Transverse colon (tissue), 4 donors: ENCODE results near the gene MAP4K2. TPM values are rescaled to one million over a fixed set of nuclear protein-coding genes. Genes with fewer than 3 reads are reported as not detected.

ENCODE experiments used
- DNase-seq: peaks from one replicate; pipeline ENCODE4 v3.0.0-alpha.2; 2019
- H3K27ac ChIP-seq, 4 donors: fragments of 200-600 bp; sonication (generic); 2 replicates each; pipeline ENCODE4 v1.5.1; 2016 to 2018; ENCODE audit warnings: inconsistent platforms in 4 of 4
- H3K27me3 ChIP-seq: fragments of 200-600 bp; sonication (generic); 2 replicates; pipeline ENCODE4 v1.5.1; 2017; ENCODE audit warnings: inconsistent platforms
- H3K36me3 ChIP-seq, 4 donors: fragments of 200-600 bp; sonication (generic); 2 replicates each; pipeline ENCODE4 v1.5.1; 2017 to 2019; ENCODE audit warnings: inconsistent platforms in 4 of 4
- H3K4me1 ChIP-seq, 4 donors: fragments of 200-600 bp; sonication (generic); 2 replicates each; pipeline ENCODE4 v1.5.1; 2017 to 2020; ENCODE audit warnings: inconsistent platforms in 4 of 4
- H3K4me3 ChIP-seq, 4 donors: fragments of 200-600 bp; sonication (generic); 1 replicate in 1 of 4; 2 replicates in 3 of 4; pipeline versions ENCODE4 v1.5.1 to v1.6.1; 2017 to 2019; ENCODE audit warnings: inconsistent platforms in 4 of 4
- H3K9me3 ChIP-seq, 2 donors: fragments of 200-600 bp; sonication (generic); 2 replicates each; pipeline ENCODE4 v1.5.1; 2017 to 2019; ENCODE audit warnings: inconsistent platforms in 2 of 2
- CTCF ChIP-seq, 5 experiments: fragments of 200-600 bp in 3 of 5; fragments of 450-650 bp in 2 of 5; sonication (generic) in 3 of 5; IDR thresholded peaks; 1 replicate in 2 of 5; 2 replicates in 3 of 5; pipeline ENCODE4 v1.5.1; 2016 to 2017; ENCODE audit warnings: antibody characterized with exemption in 5 of 5, inconsistent platforms in 3 of 5, mild to moderate bottlenecking in 2 of 5, moderate library complexity in 1 of 5
- EP300 ChIP-seq: sonication (generic); formaldehyde crosslinking; IDR thresholded peaks from one replicate; pipeline ENCODE4 v1.6.1; 2017; ENCODE audit warnings: antibody characterized with exemption, low read depth
- POLR2A ChIP-seq: fragments of 450-650 bp; IDR thresholded peaks from one replicate; pipeline ENCODE4 v1.6.1; 2016; ENCODE audit warnings: antibody characterized with exemption, mild to moderate bottlenecking, moderate library complexity
- POLR2AphosphoS5 ChIP-seq, 3 donors: sonication (generic); formaldehyde crosslinking; IDR thresholded peaks; one replicate each; pipeline ENCODE4 v1.6.1; 2016; ENCODE audit warnings: antibody characterized with exemption in 3 of 3
- WGBS, 2 donors: methylation state at CpG; one replicate each; pipeline ENCODE4 v1.1.5; 2018; ENCODE audit warnings: low coverage in 1 of 2; 5-methylcytosine and 5-hydroxymethylcytosine counted together
- in situ Hi-C, 4 donors: fragments of 200-750 bp; cut with MboI; loops; one replicate each; pipeline versions ENCODE4 v1.15.0 to v1.15.1; 2017; ENCODE audit warnings: low sequenced_read_pairs in 3 of 4, low pct_ligation_motif_present in 1 of 4, low pct_unique_long_range_greater_than_20kb in 1 of 4
- intact Hi-C: fragments of 100-400 bp; cut with DNase I; formaldehyde crosslinking; loops from one replicate; pipeline ENCODE4 v1.15.1; 2023; ENCODE audit warnings: low total_unique reads
- total RNA-seq, 4 donors: library from RNA; depleted of rRNA; stranded (reverse); fragments of >200 nt; gene quantifications; one replicate each; pipeline ENCODE4 v1.1.0, GENCODE V29; 2016

The MAP4K2 gene
- total RNA-seq, 4 donors from 2014 or later = 10.1 to 369 (median 90.9) TPM

- Histone ChIP-seq H3K4me1 (no peaks in the 10 kb centered on the region), H3K36me3 (peaks cover 0 to 7% (median 0%) of the 10 kb centered on the region in 4 donors), H3K27ac (no peak overlapping the region), H3K9me3 (no peaks in the 10 kb centered on the region), H3K4me3 (no peak overlapping the region), H3K27me3 (no peaks in the 10 kb centered on the region)
- 84 to 94% methylated on average over 3 to 7 of the region's 24 CpGs for WGBS, 2 donors
- no peak for TF ChIP-seq CTCF (IDR thresholded peaks at IDR 0.05)
- TF ChIP-seq POLR2AphosphoS5 (IDR thresholded peaks at IDR 0.05) = no peak
- no peak for TF ChIP-seq EP300
- TF ChIP-seq POLR2A = no peak
- in situ Hi-C loops = no loop called here
- no peak for DNase-seq
- intact Hi-C loops = no loop called here
Observed at GRCh38 chr11:64831411-64831891, 28.4 kb upstream of the MAP4K2 start.

- no peak for TF ChIP-seq POLR2AphosphoS5 (IDR thresholded peaks at IDR 0.05)
- no peak for TF ChIP-seq POLR2A
- no peak for TF ChIP-seq CTCF (IDR thresholded peaks at IDR 0.05)
- no peak for TF ChIP-seq EP300
- intact Hi-C loops = no loop called here
- 92% methylated on average over 30 of the region's 43 CpGs; no CpG with 5 or more reads in 1 of the 2 donors for WGBS, 2 donors
- DNase-seq = no peak
- Histone ChIP-seq H3K9me3 (no peaks in the 10 kb centered on the region), H3K4me1 (no peaks in the 10 kb centered on the region), H3K4me3 (no peak overlapping the region), H3K27me3 (no peaks in the 10 kb centered on the region), H3K27ac (no peak overlapping the region), H3K36me3 (peaks cover 0 to 7% (median 0%) of the 10 kb centered on the region in 4 donors)
- in situ Hi-C loops = no loop called here
Observed at GRCh38 chr11:64829536-64830251, 26.7 kb upstream of the MAP4K2 start.

GRCh38 chr11:64827451-64827839 is 24.4 kb upstream of the MAP4K2 start:
- WGBS, 2 donors = 88% methylated on average over 22 of the region's 22 CpGs; no CpG with 5 or more reads in 1 of the 2 donors
- Histone ChIP-seq H3K9me3 (no peaks in the 10 kb centered on the region), H3K4me3 (no peak overlapping the region), H3K4me1 (no peaks in the 10 kb centered on the region), H3K27me3 (no peaks in the 10 kb centered on the region), H3K36me3 (peaks cover 0 to 7% (median 0%) of the 10 kb centered on the region in 4 donors), H3K27ac (no peak overlapping the region)
- intact Hi-C loops (no loop called here), in situ Hi-C loops (no loop called here)
- no peak for TF ChIP-seq CTCF (IDR thresholded peaks at IDR 0.05)
- no peak for TF ChIP-seq POLR2A
- TF ChIP-seq EP300 = no peak
- TF ChIP-seq POLR2AphosphoS5 (IDR thresholded peaks at IDR 0.05) = no peak
- no peak for DNase-seq

DNA sequence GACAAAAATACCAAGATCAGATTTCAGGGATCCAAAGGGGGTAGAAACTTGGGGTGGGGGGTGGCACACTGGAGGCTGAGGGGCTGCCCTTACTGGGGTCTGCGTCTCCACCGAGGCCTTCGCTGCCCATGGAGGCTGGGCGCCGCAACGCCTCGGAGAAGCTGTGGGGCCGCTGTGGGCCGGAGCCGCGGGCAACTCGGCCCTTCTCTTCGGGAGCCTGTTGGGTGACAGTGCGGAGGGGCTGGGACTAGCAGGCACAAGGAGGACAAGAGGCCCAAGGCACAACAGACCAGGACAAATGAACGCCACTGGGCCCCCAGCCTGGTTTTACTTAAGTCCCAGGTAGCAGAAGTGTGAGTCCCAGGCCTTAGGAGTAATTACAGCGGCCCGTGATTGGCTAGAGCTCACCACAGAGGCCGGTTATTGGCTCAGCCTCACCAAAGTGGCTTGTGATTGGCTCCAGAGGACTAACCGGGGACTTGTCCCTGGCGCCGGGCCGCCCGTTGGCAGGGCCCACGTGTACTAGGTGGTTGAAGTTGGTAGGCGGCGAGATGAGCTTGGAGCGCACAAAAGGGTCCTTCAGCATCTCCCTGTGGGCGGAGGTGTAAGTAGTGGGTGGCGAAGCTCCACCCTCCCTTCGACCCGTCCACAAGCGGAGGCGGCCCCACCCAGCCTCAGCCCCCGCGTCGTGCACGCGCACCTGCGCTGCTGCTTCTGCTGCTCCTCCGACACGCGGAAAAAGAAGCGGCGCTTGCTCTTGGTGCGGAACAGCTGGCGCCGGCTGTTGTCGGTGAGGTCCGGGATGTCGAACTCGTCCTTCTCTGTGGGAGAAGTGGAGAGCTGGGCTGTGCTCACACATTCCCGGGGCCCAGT is 23.8 kb upstream of the MAP4K2 start:
- Histone ChIP-seq H3K27me3 (no peaks in the 10 kb centered on the region), H3K36me3 (peaks cover 0 to 7% (median 0%) of the 10 kb centered on the region in 4 donors), H3K9me3 (no peaks in the 10 kb centered on the region), H3K27ac (no peak overlapping the region), H3K4me3 (no peak overlapping the region), H3K4me1 (no peaks in the 10 kb centered on the region)
- in situ Hi-C loops (no loop called here), intact Hi-C loops (no loop called here)
- DNase-seq = no peak
- WGBS, 2 donors = 88 to 99% methylated on average over 19 to 49 of the region's 52 CpGs
- no peak for TF ChIP-seq EP300
- TF ChIP-seq POLR2A = no peak
- no peak for TF ChIP-seq POLR2AphosphoS5 (IDR thresholded peaks at IDR 0.05)
- no peak for TF ChIP-seq CTCF (IDR thresholded peaks at IDR 0.05)
